Adrenal gland (tissue), 5 donors: ENCODE measurements around the gene CPNE8.

Experiments
- CTCF ChIP-seq, 6 experiments: fragments of 450-650 bp in 4 of 6; fragments of 200-600 bp in 2 of 6; sonication (generic) in 1 of 6; IDR thresholded peaks; 1 replicate in 5 of 6; 2 replicates in 1 of 6; pipeline versions ENCODE4 v1.5.1 to v1.8.0; 2016 to 2021; ENCODE audit warnings: antibody characterized with exemption in 6 of 6, mild to moderate bottlenecking in 2 of 6, moderate library complexity in 1 of 6
- POLR2A ChIP-seq, 2 donors: fragments of 450-650 bp; IDR thresholded peaks; one replicate each; pipeline ENCODE4 v1.6.1; 2017; ENCODE audit warnings: antibody characterized with exemption in 2 of 2, mild to moderate bottlenecking in 2 of 2, moderate library complexity in 1 of 2
- donor health status: DM: no; HTN: no; CAD: no.

DNA sequence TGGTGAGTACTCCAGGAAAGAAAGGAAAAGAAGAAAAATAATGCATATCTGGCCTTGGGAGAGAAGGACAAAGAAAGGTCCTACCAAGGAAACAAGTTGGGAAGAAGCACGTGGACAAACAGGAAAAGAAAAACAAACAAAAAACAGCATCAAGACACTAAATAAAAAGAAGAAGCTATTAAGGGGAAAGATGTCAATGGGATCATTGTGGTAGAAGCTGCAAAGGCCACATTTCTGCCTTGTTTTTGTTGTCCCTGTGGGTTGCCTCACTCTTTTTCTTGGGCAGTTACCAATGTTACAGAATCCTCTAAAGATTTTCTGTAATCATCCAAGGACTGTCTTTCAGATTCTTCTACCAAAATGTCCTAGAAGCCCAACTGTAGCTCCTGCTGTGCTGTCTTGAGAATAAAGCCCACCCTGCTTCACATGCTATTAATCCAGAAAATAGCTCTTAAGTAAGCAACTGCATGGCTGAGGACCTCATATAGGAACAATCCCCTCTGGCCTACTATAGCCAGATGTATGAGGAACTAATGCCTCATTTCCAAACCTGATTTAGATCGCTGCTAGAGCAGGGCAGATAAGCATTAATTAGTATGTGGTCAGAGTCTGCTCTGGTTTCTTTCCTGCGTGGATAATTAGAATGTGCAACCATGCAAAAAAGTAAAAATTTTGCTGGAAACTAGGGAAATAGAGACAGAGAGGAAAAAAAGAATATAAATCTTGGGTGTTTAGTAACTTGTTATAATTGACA, 10.2 kb upstream of the CPNE8 start:
- no peak for TF ChIP-seq POLR2A (IDR thresholded peaks at IDR 0.05)
- no peak for TF ChIP-seq CTCF (IDR thresholded peaks at IDR 0.05)
